ENCODE measurements around the gene LCE2D. TPM values are rescaled to one million over a fixed set of nuclear protein-coding genes. Genes with fewer than 3 reads are reported as not detected.

The LCE2D gene
- total RNA-seq, 4 donors from 2014 or later = not detected

DNA sequence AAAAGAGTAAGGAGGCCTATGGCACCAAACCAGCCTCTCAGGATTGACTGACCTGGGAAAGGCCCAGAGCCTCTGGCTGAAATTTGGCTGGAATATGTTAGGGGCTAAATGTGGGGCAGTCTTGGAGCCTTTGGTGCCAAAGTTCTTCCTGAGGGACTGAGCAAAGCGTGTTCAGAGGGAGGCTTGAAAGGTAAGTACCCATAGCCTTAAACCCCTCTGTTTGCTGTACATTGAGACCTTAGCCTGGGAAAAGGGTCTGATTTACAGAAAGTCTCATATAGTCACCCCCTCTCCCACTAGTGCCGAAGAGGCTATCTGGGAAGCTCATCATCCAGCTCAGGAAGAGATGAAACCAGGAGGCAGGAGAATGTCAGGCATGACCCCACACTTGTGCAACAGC lies 44.7 kb downstream of the LCE2D start, which contains the start of gene LCE4A:
TSS of gene LCE4A (plus strand) at position 301 of the 400 bp plus-strand sequence. CDS start 916 bp downstream, outside the sequence.
- Histone ChIP-seq H3K4me3 (no peak within 1 kb of the TSS), H3K36me3 (no peaks in the 10 kb centered on the region), H3K4me1 (no peaks in the 10 kb centered on the region), H3K27ac (no peak within 1 kb of the TSS), H3K9me3 (no peaks in the 10 kb centered on the region), H3K27me3 (no peaks in the 10 kb centered on the region)
- intact Hi-C loops (cut with DNase I; ENCODE audit: low total_unique reads) = no loop called here
- TF ChIP-seq, protein P1, sequence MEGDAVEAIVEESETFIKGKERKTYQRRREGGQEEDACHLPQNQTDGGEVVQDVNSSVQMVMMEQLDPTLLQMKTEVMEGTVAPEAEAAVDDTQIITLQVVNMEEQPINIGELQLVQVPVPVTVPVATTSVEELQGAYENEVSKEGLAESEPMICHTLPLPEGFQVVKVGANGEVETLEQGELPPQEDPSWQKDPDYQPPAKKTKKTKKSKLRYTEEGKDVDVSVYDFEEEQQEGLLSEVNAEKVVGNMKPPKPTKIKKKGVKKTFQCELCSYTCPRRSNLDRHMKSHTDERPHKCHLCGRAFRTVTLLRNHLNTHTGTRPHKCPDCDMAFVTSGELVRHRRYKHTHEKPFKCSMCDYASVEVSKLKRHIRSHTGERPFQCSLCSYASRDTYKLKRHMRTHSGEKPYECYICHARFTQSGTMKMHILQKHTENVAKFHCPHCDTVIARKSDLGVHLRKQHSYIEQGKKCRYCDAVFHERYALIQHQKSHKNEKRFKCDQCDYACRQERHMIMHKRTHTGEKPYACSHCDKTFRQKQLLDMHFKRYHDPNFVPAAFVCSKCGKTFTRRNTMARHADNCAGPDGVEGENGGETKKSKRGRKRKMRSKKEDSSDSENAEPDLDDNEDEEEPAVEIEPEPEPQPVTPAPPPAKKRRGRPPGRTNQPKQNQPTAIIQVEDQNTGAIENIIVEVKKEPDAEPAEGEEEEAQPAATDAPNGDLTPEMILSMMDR (IDR thresholded peaks at IDR 0.05 in 4 of 5, conservative IDR thresholded peaks at IDR 0.05 in 1 of 5) = no peak
- TF ChIP-seq POLR2A (IDR thresholded peaks at IDR 0.05) = no peak
- no peak for ATAC-seq
- in situ Hi-C loops (cut with MboI; ENCODE audit: low sequenced_read_pairs in 4 of 4) = no loop called here
- no peak for DNase-seq

Other genes starting within 250 kb of the LCE2D start
- not detected for gene CRNN, start 249.1 kb upstream of the LCE2D start, total RNA-seq
- not detected for gene LCE5A, start 152.6 kb upstream of the LCE2D start, total RNA-seq
- not detected for gene CRCT1, start 148.9 kb upstream of the LCE2D start, total RNA-seq
- not detected for gene LCE3E, start 96.6 kb upstream of the LCE2D start, total RNA-seq
- not detected for gene LCE3D, start 82.9 kb upstream of the LCE2D start, total RNA-seq
- gene LCE3C, start 63.1 kb upstream of the LCE2D start, total RNA-seq = not detected
- not detected for gene LCE3B, start 49.6 kb upstream of the LCE2D start, total RNA-seq
- gene LCE3A, start 40.3 kb upstream of the LCE2D start, total RNA-seq = not detected
- not detected for gene LCE2C, start 11.9 kb downstream of the LCE2D start, total RNA-seq
- not detected for gene LCE2B, start 22.7 kb downstream of the LCE2D start, total RNA-seq
- gene LCE2A, start 35.0 kb downstream of the LCE2D start, total RNA-seq = not detected
- gene LCE4A, start 44.8 kb downstream of the LCE2D start, total RNA-seq = not detected
- not detected for gene KPRP, start 94.6 kb downstream of the LCE2D start, total RNA-seq
- not detected for gene LCE1F, start 111.8 kb downstream of the LCE2D start, total RNA-seq
- gene LCE1E, start 122.9 kb downstream of the LCE2D start, total RNA-seq = not detected
- gene LCE1D, start 133.3 kb downstream of the LCE2D start, total RNA-seq = not detected
- gene LCE1C, start 143.3 kb downstream of the LCE2D start, total RNA-seq = not detected
- not detected for gene LCE1B, start 148.6 kb downstream of the LCE2D start, total RNA-seq
- not detected for gene LCE1A, start 164.1 kb downstream of the LCE2D start, total RNA-seq
- gene LCE6A, start 179.5 kb downstream of the LCE2D start, total RNA-seq = not detected
- not detected for gene LCE7A, start 196.6 kb downstream of the LCE2D start, total RNA-seq
- gene SMCP, start 214.9 kb downstream of the LCE2D start, total RNA-seq = not detected
- gene IVL, start 245.2 kb downstream of the LCE2D start, total RNA-seq = not detected